H9 (cell line): ENCODE results near the gene CLCNKA. TPM values are rescaled to one million over a fixed set of nuclear protein-coding genes. Genes with fewer than 3 reads are reported as not detected.

Source experiments
- DNase-seq: peaks from one replicate; pipeline ENCODE4 v3.0.0-alpha.2; 2017
- H2AFZ ChIP-seq: one replicate; pipeline ENCODE4 v1.6.1; 2013; ENCODE audit warnings: mild to moderate bottlenecking, low read length, control low read depth, moderate library complexity
- H2AK5ac ChIP-seq: 2 replicates; pipeline ENCODE4 v1.6.1; 2013; ENCODE audit warnings: low read length, control low read depth, mixed read lengths; ENCODE audit not compliant: insufficient read length
- H2BK120ac ChIP-seq: one replicate; pipeline ENCODE4 v1.6.1; 2013; ENCODE audit warnings: low read depth, mild to moderate bottlenecking, low read length, control low read depth, inconsistent platforms; ENCODE audit not compliant: poor library complexity, severe bottlenecking
- H2BK12ac ChIP-seq: 2 replicates; pipeline ENCODE4 v1.6.1; 2013; ENCODE audit warnings: low read length, control low read depth, mixed read lengths, low read depth; ENCODE audit not compliant: insufficient read length
- H2BK15ac ChIP-seq: 2 replicates; pipeline ENCODE4 v1.6.1; 2013; ENCODE audit warnings: low read depth, low read length, control low read depth
- H2BK20ac ChIP-seq: one replicate; pipeline ENCODE4 v1.6.1; 2013; ENCODE audit warnings: low read depth, mild to moderate bottlenecking, low read length, control low read depth, inconsistent platforms; ENCODE audit not compliant: poor library complexity, severe bottlenecking
- H2BK5ac ChIP-seq: 2 replicates; pipeline ENCODE4 v1.6.1; 2013; ENCODE audit warnings: low read length, control low read depth, mixed read lengths; ENCODE audit not compliant: insufficient read length
- H3K14ac ChIP-seq: 2 replicates; pipeline ENCODE4 v1.6.1; 2013; ENCODE audit warnings: low read length, control low read depth; ENCODE audit not compliant: insufficient read depth
- H3K18ac ChIP-seq: 2 replicates; pipeline ENCODE4 v1.6.1; 2013; ENCODE audit warnings: low read depth, mild to moderate bottlenecking, mixed read lengths, low read length, control low read depth; ENCODE audit not compliant: insufficient read length
- H3K23ac ChIP-seq: 2 replicates; pipeline ENCODE4 v1.6.1; 2013; ENCODE audit warnings: low read length, control low read depth, mixed read lengths, low read depth; ENCODE audit not compliant: insufficient read length
- H3K23me2 ChIP-seq: 2 replicates; pipeline ENCODE4 v1.6.1; 2013; ENCODE audit warnings: low read depth, mild to moderate bottlenecking, mixed read lengths, low read length, control low read depth; ENCODE audit not compliant: insufficient read length, poor library complexity, severe bottlenecking
- H3K27ac ChIP-seq: 2 replicates; pipeline ENCODE4 v1.5.1; 2013; ENCODE audit warnings: low read length, control low read depth, mixed read lengths, low read depth; ENCODE audit not compliant: insufficient read length
- H3K27me3 ChIP-seq: 2 replicates; pipeline ENCODE4 v1.6.1; 2013; ENCODE audit warnings: low read length, control low read depth, inconsistent platforms; ENCODE audit not compliant: insufficient read depth
- H3K4ac ChIP-seq: 2 replicates; pipeline ENCODE4 v1.6.1; 2013; ENCODE audit warnings: low read depth, mild to moderate bottlenecking, control low read depth, inconsistent platforms, low read length, moderate library complexity
- H3K4me1 ChIP-seq: 2 replicates; pipeline ENCODE4 v1.6.1; 2013; ENCODE audit warnings: low read length, control low read depth, inconsistent platforms; ENCODE audit not compliant: insufficient read depth
- H3K4me2 ChIP-seq: 2 replicates; pipeline ENCODE4 v1.6.1; 2013; ENCODE audit warnings: low read length, control low read depth, mixed read lengths; ENCODE audit not compliant: insufficient read length, insufficient read depth
- H3K56ac ChIP-seq: 2 replicates; pipeline ENCODE4 v1.6.1; 2013; ENCODE audit warnings: low read depth, mild to moderate bottlenecking, mixed read lengths, low read length, control low read depth; ENCODE audit not compliant: insufficient read length
- H3K79me1 ChIP-seq: 2 replicates; pipeline ENCODE4 v1.6.1; 2013; ENCODE audit warnings: low read depth, mild to moderate bottlenecking, moderate library complexity, low read length, control low read depth, inconsistent platforms; ENCODE audit not compliant: insufficient read depth, poor library complexity, severe bottlenecking
- H3K79me2 ChIP-seq: 2 replicates; pipeline ENCODE4 v1.6.1; 2013; ENCODE audit warnings: low read length, control low read depth, inconsistent platforms; ENCODE audit not compliant: insufficient read depth
- H3K9ac ChIP-seq: 2 replicates; pipeline ENCODE4 v1.6.1; 2013; ENCODE audit warnings: low read length, control low read depth, mixed read lengths; ENCODE audit not compliant: insufficient read length; ENCODE audit errors: extremely low read depth
- H3K9me3 ChIP-seq: one replicate; pipeline ENCODE4 v1.6.1; 2013; ENCODE audit warnings: low read depth, low read length, inconsistent platforms; ENCODE audit not compliant: control insufficient read depth
- H3T11ph ChIP-seq: one replicate; pipeline ENCODE4 v1.6.1; 2013; ENCODE audit warnings: mild to moderate bottlenecking, low read length, control low read depth, inconsistent platforms
- H4K20me1 ChIP-seq: one replicate; pipeline ENCODE4 v1.6.1; 2013; ENCODE audit not compliant: control insufficient read depth, insufficient read length, insufficient read depth
- H4K5ac ChIP-seq: 2 replicates; pipeline ENCODE4 v1.6.1; 2013; ENCODE audit warnings: low read depth, mild to moderate bottlenecking, mixed read lengths, low read length, control low read depth; ENCODE audit not compliant: insufficient read length
- H4K8ac ChIP-seq: replicated peaks from 2 replicates; pipeline ENCODE4 v1.6.1; 2013; ENCODE audit warnings: low read length, control low read depth, mixed read lengths, low read depth; ENCODE audit not compliant: insufficient read length
- H4K91ac ChIP-seq: 2 replicates; pipeline ENCODE4 v1.6.1; 2013; ENCODE audit warnings: low read depth, mild to moderate bottlenecking, moderate library complexity, mixed read lengths, low read length, control low read depth; ENCODE audit not compliant: insufficient read length
- H3K27ac Mint-ChIP-seq, 3 experiments: 2 replicates in 2 of 3; 3 replicates in 1 of 3; pipeline ENCODE4 v1.8.0; 2020 to 2021; ENCODE audit warnings: mixed read lengths in 3 of 3, mild to moderate bottlenecking in 1 of 3, moderate library complexity in 1 of 3
- H3K27me3 Mint-ChIP-seq: 2 replicates; pipeline ENCODE4 v1.8.0; 2021; ENCODE audit warnings: low read depth, mild to moderate bottlenecking, moderate library complexity, mixed read lengths
- H3K36me3 Mint-ChIP-seq, 3 experiments: 2 replicates in 2 of 3; 3 replicates in 1 of 3; pipeline ENCODE4 v1.8.0; 2020 to 2021; ENCODE audit warnings: low read depth in 3 of 3, mixed read lengths in 3 of 3; ENCODE audit not compliant: insufficient read depth in 1 of 3
- H3K4me1 Mint-ChIP-seq, 2 experiments: 2 replicates each; pipeline ENCODE4 v1.8.0; 2020; ENCODE audit warnings: mixed read lengths in 2 of 2
- H3K4me3 Mint-ChIP-seq, 2 experiments: 2 replicates in 1 of 2; 3 replicates in 1 of 2; pipeline ENCODE4 v1.8.0; 2020 to 2021; ENCODE audit warnings: mild to moderate bottlenecking in 2 of 2, mixed read lengths in 2 of 2, moderate library complexity in 1 of 2
- H3K9me3 Mint-ChIP-seq, 2 experiments: 2 replicates in 1 of 2; 3 replicates in 1 of 2; pipeline ENCODE4 v1.8.0; 2020; ENCODE audit warnings: mild to moderate bottlenecking in 2 of 2, mixed read lengths in 2 of 2, moderate library complexity in 1 of 2
- WGBS: extraction: QIAGEN DNeasy Blood & Tissue Kit; methylation state at CpG from one replicate; pipeline ENCODE4 v1.1.7; 2013; ENCODE audit warnings: missing lambda C conversion rate, low lambda C conversion rate, mixed read lengths; ENCODE audit not compliant: insufficient read length; ENCODE audit errors: extremely low coverage; 5-methylcytosine and 5-hydroxymethylcytosine counted together
- total RNA-seq: library from RNA; stranded (reverse); gene quantifications from 2 replicates; pipeline ENCODE4 v1.2.1, GENCODE V29; 2021
- TF ChIP-seq, protein P1 (sequence below): fragments of 200-600 bp; sonication (generic); conservative IDR thresholded peaks from 3 replicates; pipeline ENCODE4 v1.8.0; 2021; ENCODE audit warnings: antibody characterized with exemption, mild to moderate bottlenecking

CLCNKA gene
- total RNA-seq, 1 experiment from 2014 or later = 0.98 TPM

DNA sequence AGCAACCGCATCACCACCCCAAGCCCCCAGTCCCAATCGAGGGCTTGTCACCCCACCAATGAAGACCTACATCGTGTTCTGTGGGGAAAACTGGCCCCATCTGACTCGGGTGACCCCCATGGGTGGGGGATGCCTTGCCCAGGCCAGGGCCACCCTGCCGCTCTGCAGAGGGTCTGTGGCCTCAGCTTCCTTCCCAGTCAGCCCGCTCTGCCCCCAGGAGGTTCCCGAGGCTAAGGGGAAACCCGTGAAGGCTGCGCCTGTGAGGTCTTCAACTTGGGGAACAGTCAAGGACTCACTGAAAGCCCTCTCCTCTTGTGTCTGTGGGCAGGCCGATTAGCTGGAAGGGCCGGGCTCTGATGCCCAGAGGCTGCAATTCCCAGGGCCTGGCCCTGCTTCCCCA, 15.8 kb upstream of the CLCNKA start:
- Histone ChIP-seq H3K4me1 (no peaks in the 10 kb centered on the region), H3K27me3 (no peaks in the 10 kb centered on the region), H2BK12ac (no peak overlapping the region), H3K9ac (no peak overlapping the region), H3K4ac (no peak overlapping the region), H3K9me3 (no peaks in the 10 kb centered on the region), H4K8ac (no peak overlapping the region), H4K20me1 (no peaks in the 10 kb centered on the region), H3T11ph (no peak overlapping the region), H3K79me2 (no peaks in the 10 kb centered on the region), H4K91ac (no peak overlapping the region), H3K14ac (no peak overlapping the region), H4K5ac (no peak overlapping the region), H3K79me1 (no peaks in the 10 kb centered on the region), H2BK5ac (no peak overlapping the region), H3K27ac (no peak overlapping the region), H2BK15ac (no peak overlapping the region), H3K23ac (no peak overlapping the region), H2BK120ac (no peak overlapping the region), H2AFZ (no peak overlapping the region), H3K23me2 (no peaks in the 10 kb centered on the region), H3K56ac (no peak overlapping the region), H2BK20ac (no peak overlapping the region), H3K4me2 (no peak overlapping the region), H3K18ac (no peak overlapping the region), H2AK5ac (no peak overlapping the region)
- Mint-ChIP-seq H3K36me3 (no peaks in the 10 kb centered on the region), H3K4me3 (no peak overlapping the region), H3K27me3 (peaks cover 25% of the 10 kb centered on the region), H3K4me1 (peaks cover 7 to 10% of the 10 kb centered on the region in 2 experiments; a peak in 1 of 4 replicates), H3K27ac (no peak overlapping the region), H3K9me3 (no peaks in the 10 kb centered on the region)
- WGBS = no CpG with 5 or more reads among the region's 11 CpGs
- TF ChIP-seq, protein P1, sequence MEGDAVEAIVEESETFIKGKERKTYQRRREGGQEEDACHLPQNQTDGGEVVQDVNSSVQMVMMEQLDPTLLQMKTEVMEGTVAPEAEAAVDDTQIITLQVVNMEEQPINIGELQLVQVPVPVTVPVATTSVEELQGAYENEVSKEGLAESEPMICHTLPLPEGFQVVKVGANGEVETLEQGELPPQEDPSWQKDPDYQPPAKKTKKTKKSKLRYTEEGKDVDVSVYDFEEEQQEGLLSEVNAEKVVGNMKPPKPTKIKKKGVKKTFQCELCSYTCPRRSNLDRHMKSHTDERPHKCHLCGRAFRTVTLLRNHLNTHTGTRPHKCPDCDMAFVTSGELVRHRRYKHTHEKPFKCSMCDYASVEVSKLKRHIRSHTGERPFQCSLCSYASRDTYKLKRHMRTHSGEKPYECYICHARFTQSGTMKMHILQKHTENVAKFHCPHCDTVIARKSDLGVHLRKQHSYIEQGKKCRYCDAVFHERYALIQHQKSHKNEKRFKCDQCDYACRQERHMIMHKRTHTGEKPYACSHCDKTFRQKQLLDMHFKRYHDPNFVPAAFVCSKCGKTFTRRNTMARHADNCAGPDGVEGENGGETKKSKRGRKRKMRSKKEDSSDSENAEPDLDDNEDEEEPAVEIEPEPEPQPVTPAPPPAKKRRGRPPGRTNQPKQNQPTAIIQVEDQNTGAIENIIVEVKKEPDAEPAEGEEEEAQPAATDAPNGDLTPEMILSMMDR = no peak
- peak; percentile 28 for DNase-seq
